ENCODE data around the gene PMM2. TPM values are rescaled to one million over a fixed set of nuclear protein-coding genes. Genes with fewer than 3 reads are reported as not detected.

The PMM2 gene
- total RNA-seq, 1 experiment from 2014 or later = 53.3 TPM

DNA sequence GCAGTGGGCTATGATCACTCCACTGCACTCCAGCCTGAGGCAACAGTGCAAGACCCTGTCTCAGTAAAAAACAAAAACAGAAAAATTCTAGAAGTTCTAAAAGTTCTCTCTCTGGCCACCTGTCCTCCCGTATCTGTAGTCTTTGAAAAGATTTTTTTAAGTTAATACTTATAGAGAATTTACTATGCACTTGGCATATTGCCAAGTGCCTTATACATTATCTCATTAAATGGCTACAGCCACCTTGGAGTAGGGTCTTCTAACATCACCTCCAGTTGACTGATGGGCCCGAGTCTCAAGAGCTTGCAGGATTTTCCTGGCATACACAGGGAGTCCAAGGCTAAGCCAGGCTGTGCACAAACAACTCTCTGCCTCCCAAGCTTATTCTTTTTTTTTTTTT, 44.9 kb upstream of the PMM2 start:
- TF ChIP-seq EGR1 (IDR thresholded peaks at IDR 0.05; ENCODE audit: low read depth) = no peak
- TF ChIP-seq EZH2phosphoT487 (IDR thresholded peaks at IDR 0.05; ENCODE audit: borderline replicate concordance) = no peak
- no peak for TF ChIP-seq CTCF (IDR thresholded peaks at IDR 0.05 in 2 of 3, conservative IDR thresholded peaks at IDR 0.05 in 1 of 3; ENCODE audit: borderline replicate concordance in 1 of 3, insufficient read depth in 1 of 3, low read depth in 2 of 3, low read length in 2 of 3)
- no peak for TF ChIP-seq CBX3 (IDR thresholded peaks at IDR 0.05; ENCODE audit: low read depth)
- TF ChIP-seq SRF (IDR thresholded peaks at IDR 0.05; ENCODE audit: low read depth) = no peak
- no peak for TF ChIP-seq RAD21 (IDR thresholded peaks at IDR 0.05; ENCODE audit: low read depth)
- TF ChIP-seq, protein P1, sequence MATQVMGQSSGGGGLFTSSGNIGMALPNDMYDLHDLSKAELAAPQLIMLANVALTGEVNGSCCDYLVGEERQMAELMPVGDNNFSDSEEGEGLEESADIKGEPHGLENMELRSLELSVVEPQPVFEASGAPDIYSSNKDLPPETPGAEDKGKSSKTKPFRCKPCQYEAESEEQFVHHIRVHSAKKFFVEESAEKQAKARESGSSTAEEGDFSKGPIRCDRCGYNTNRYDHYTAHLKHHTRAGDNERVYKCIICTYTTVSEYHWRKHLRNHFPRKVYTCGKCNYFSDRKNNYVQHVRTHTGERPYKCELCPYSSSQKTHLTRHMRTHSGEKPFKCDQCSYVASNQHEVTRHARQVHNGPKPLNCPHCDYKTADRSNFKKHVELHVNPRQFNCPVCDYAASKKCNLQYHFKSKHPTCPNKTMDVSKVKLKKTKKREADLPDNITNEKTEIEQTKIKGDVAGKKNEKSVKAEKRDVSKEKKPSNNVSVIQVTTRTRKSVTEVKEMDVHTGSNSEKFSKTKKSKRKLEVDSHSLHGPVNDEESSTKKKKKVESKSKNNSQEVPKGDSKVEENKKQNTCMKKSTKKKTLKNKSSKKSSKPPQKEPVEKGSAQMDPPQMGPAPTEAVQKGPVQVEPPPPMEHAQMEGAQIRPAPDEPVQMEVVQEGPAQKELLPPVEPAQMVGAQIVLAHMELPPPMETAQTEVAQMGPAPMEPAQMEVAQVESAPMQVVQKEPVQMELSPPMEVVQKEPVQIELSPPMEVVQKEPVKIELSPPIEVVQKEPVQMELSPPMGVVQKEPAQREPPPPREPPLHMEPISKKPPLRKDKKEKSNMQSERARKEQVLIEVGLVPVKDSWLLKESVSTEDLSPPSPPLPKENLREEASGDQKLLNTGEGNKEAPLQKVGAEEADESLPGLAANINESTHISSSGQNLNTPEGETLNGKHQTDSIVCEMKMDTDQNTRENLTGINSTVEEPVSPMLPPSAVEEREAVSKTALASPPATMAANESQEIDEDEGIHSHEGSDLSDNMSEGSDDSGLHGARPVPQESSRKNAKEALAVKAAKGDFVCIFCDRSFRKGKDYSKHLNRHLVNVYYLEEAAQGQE (IDR thresholded peaks at IDR 0.05; ENCODE audit: low read depth) = no peak
- TF ChIP-seq EZH2 (IDR thresholded peaks at IDR 0.05) = no peak
- TF ChIP-seq JUND (IDR thresholded peaks at IDR 0.05) = no peak
- no peak for TF ChIP-seq ZNF274 (IDR thresholded peaks at IDR 0.05; ENCODE audit: low read depth, low read length)
- TF ChIP-seq POLR2A (IDR thresholded peaks at IDR 0.05; ENCODE audit: borderline replicate concordance, extremely low read depth, insufficient read depth, insufficient read length) = no peak
- Histone ChIP-seq H3K9me3 (ENCODE audit: control insufficient read depth in 1 of 2, insufficient read depth in 1 of 2, low read depth in 1 of 2, low read length in 2 of 2) (no peaks in the 10 kb centered on the region), H3K9ac (ENCODE audit: low read length) (no peak overlapping the region), H2AFZ (ENCODE audit: low read depth, low read length, poor library complexity, severe bottlenecking) (no peak overlapping the region), H3K9me2 (ENCODE audit: insufficient read depth) (no peaks in the 10 kb centered on the region), H3K4me3 (replicated peaks in 1 of 2; ENCODE audit: low read depth in 1 of 2, low read length in 2 of 2) (no peak overlapping the region), H3K4me2 (ENCODE audit: low read length) (peak overlapping the region; percentile 35; the same call in 1 of the 2 replicates), H3K4me1 (ENCODE audit: control insufficient read depth in 1 of 2, insufficient read depth in 2 of 2, low read length in 2 of 2) (peaks cover 11 to 16% of the 10 kb centered on the region in 2 experiments), H3K79me2 (ENCODE audit: insufficient read depth, low read length) (no peaks in the 10 kb centered on the region), H3K36me3 (ENCODE audit: control insufficient read depth in 1 of 2, insufficient read depth in 2 of 2, low read length in 2 of 2) (no peaks in the 10 kb centered on the region), H3K27me3 (ENCODE audit: insufficient read depth, low read length) (no peaks in the 10 kb centered on the region), H4K20me1 (ENCODE audit: insufficient read depth) (no peaks in the 10 kb centered on the region), H3K27ac (ENCODE audit: low read depth, low read length) (no peak overlapping the region)
- ATAC-seq (no peak), DNase-seq (ENCODE audit: low read depth, low spot score) (no peak)
- POLR2A ChIA-PET = no interaction called here
- BruUV-seq (replicated peaks) = no TSS peak
- CTCF ChIA-PET = no interaction called here
- RAD21 ChIA-PET (ENCODE audit: low non-redundant PET in 1 of 2, low total read pairs in 2 of 2, uncharacterized antibody in 2 of 2, unreplicated experiment in 2 of 2) = no interaction called here
- intact Hi-C loops (cut with micrococcal nuclease) = no loop called here

Measured in HCT116 (cell line).